ENCODE results near the gene MEFV.
"Not testable (repeated sequence)": the region's sequence is repeated elsewhere in the genome, so short reads cannot be mapped to it uniquely, and the experiment has no call there.

Gene MEFV

GRCh38 chr16:3256146-3256865, at the start of gene MEFV:
MEFV (minus strand) TSS chr16:3256633; CDS start chr16:3256587, 46 bp downstream.
- DNase-seq: no peak

- DNase-seq: no peak
Observed at GRCh38 chr16:3306078-3306477, 49.6 kb upstream of the MEFV start.

GRCh38 chr16:3305109-3306068, 49.0 kb upstream of the MEFV start, which contains the start of the genes TIGD7 and ZNF75A:
TIGD7 (minus strand) TSS chr16:3305430; CDS start chr16:3300614, 4,816 bp downstream.
ZNF75A (plus strand) TSS chr16:3305497; CDS start chr16:3308429, 2,932 bp downstream.
- DNase-seq: peak; percentile 85

GRCh38 chr16:3304370-3304769, 47.9 kb upstream of the MEFV start:
- DNase-seq: no peak

- DNase-seq: no peak
Observed at GRCh38 chr16:3295783-3296182, 39.4 kb upstream of the MEFV start.

GRCh38 chr16:3295209-3295608, 38.8 kb upstream of the MEFV start:
- no peak for DNase-seq

- no peak for DNase-seq
Observed at GRCh38 chr16:3292604-3293003, 36.2 kb upstream of the MEFV start.

- DNase-seq: no peak
Observed at GRCh38 chr16:3289998-3290673, 33.7 kb upstream of the MEFV start.

- DNase-seq: no peak
Observed at GRCh38 chr16:3285131-3285530, 28.7 kb upstream of the MEFV start.

GRCh38 chr16:3283543-3284447, 27.4 kb upstream of the MEFV start:
- DNase-seq: no peak

- DNase-seq: peak; percentile 90
Observed at GRCh38 chr16:3282730-3283542, 26.5 kb upstream of the MEFV start, which contains the start of gene ZNF263. ZNF263 (plus strand) TSS chr16:3283491; CDS start chr16:3283819, 328 bp downstream.

- no peak for DNase-seq
Observed at GRCh38 chr16:3282103-3282729, 25.8 kb upstream of the MEFV start.

GRCh38 chr16:3281222-3281820, 24.9 kb upstream of the MEFV start:
- DNase-seq: no peak

GRCh38 chr16:3276679-3277078, 20.2 kb upstream of the MEFV start:
- DNase-seq: no peak

GRCh38 chr16:3274947-3275346, 18.5 kb upstream of the MEFV start:
- no peak for DNase-seq

- no peak for DNase-seq
Observed at GRCh38 chr16:3274490-3274889, 18.1 kb upstream of the MEFV start.

GRCh38 chr16:3271281-3271680, 14.8 kb upstream of the MEFV start:
- not testable (repeated sequence) for DNase-seq

- DNase-seq: not testable (repeated sequence)
Observed at GRCh38 chr16:3270718-3271117, 14.3 kb upstream of the MEFV start.

- no peak for DNase-seq
Observed at GRCh38 chr16:3268294-3268693, 11.9 kb upstream of the MEFV start.

All from activated T-cell treated with anti-CD3 and anti-CD28 coated beads, Interleukin-2, amount 50 U/mL, for 1 hour (primary cell).